Stimulated activated CD8-positive, alpha-beta memory T cell treated with anti-CD3 and anti-CD28 coated beads, Interleukin-4, amount 100 ng/mL, for 1 hour (primary cell): ENCODE results near the gene KRT4.
"Not testable (repeated sequence)": the region's sequence is repeated elsewhere in the genome, so short reads cannot be mapped to it uniquely, and the experiment has no call there.

Source experiments
- DNase-seq, 2 donors: peaks; one replicate each; pipeline ENCODE4 v3.0.0-alpha.2; 2020; ENCODE audit warnings: low read depth in 2 of 2, low spot score in 1 of 2

KRT4 gene

GRCh38 chr12:52807544-52808470 is 6.1 kb downstream of the KRT4 start:
- no peak for DNase-seq

DNA sequence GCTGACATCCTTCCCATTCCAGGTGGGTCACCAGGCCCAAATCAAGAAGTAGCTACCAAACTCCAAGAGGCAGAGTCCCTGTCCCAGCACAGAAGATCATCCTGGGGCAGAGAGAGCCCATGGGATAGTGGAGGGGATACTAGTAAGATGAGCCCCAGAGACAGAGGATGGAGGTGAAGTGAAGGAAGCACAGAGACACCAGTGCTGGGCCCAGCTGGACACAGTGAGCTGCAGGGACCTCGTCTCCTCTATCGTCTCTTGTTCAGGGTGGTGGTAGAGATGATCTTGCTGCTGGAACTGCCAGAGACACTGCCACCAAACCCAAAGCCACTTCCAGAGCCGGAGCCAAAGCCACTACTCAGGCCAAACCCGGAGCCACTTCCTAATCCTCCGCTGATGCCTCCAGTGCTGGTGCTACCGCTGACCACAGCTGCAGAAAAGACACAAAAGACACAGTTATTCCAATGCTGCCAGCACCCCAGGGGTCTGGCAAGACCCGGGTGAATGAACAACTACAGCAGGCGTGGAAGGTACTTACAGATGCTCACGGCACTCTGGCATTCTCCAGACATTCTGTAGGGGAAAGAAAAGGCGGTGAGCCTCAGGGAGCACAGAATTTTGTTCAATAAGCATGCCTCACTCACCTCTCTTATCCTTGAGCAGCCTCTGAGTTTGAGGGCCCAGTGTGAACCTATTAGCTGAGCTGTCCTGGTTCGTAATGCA is 6.9 kb downstream of the KRT4 start:
- no peak for DNase-seq

- no peak for DNase-seq
Observed at GRCh38 chr12:52806169-52806811, 7.6 kb downstream of the KRT4 start.

GRCh38 chr12:52805739-52806138 is 8.2 kb downstream of the KRT4 start:
- DNase-seq, result no peak

DNA sequence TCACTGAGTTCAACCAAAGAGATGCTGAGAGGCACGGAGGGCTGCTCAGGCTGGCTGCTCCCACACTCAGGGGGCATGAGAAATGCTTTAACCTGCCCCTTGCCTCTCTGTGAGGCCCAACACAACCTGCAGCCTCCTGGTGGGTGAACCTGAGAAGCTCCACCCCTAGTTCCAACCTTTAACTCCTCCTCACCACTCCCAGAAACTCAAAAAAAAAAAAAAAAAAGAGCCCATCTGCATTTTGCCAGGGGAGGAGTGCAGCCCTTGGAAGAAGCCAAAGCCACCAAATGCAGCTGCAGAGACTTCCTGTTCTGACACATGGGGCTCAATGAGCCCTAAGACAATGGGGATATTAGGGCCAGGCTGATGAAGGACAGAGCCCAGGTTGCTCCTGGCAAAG is 8.9 kb downstream of the KRT4 start:
- no peak for DNase-seq

DNA sequence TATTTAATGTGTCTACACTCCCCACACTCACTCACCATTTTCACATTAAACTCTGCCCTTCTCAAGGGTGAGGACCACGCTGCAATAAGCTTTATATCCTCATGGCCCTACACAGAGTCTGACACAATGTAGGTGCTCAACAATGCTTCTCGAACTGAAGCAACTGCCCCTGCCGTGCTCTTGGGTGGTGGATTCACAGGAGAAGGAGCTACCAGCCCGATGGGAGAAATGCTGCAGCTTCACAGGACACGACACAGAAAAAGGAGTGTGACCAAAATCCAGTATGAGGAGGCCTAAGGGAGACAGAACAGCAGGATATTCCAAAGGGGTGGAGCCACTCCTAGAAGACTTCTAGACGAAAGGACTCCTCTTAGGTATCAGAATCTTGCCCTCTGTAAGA is 11.5 kb downstream of the KRT4 start:
- DNase-seq, result no peak

DNA sequence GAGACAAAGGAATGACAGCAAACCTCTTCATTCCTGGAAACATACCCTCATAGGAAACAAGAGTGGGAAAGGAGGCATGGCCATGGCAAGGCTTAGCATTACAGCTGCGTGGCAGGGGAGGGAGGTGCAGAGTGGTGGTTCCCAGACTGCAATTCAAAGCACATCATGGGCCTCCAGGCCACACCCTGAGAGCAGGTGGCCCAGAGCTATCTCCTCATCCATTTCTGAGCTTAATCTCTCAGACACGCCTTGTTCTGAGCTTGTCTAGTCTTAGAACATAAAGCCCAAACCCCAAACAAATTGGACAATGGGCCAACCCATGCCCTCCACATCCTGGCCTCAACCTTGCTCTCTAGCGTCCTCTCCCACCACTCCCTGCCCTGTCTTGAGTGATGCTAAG is 12.1 kb downstream of the KRT4 start:
- no peak for DNase-seq

- DNase-seq, result no peak
Observed at GRCh38 chr12:52800259-52800917, 13.5 kb downstream of the KRT4 start.

DNA sequence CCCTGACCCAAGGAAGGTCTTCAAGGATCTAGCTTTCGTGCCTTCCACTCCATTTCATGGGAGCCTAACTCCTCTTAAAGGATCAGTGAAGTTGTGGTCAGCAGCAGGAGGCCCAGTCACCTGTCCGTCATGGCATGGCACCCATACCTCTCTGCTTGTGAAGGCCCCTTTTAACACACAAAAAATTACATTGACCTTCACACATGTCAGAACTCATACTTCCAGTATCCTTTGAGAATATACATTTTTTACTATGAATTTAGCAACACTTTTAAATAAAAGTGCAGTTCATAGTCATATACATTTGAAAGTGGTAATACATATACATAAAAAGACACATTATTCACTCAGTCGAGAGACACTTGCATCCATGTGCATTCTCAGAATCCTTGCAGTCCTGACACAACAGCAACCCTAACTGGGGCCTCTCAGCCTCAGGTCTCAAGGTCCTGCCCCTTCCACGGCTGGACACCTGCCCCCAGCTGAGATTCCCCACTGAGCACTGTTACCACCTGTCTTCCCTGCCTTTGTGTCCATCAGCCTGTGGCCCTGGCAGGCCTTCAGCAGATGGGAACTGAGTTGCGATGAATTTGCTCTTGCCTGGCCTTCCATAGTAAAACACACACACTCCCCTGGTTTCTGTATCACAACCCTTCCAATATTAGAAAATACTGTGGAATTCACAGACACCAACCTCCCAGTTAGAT is 14.3 kb downstream of the KRT4 start:
- DNase-seq, result no peak

GRCh38 chr12:52798671-52799504 is 15.0 kb downstream of the KRT4 start:
- no peak for DNase-seq

- DNase-seq, result no peak
Observed at GRCh38 chr12:52798003-52798670, 15.8 kb downstream of the KRT4 start.

DNA sequence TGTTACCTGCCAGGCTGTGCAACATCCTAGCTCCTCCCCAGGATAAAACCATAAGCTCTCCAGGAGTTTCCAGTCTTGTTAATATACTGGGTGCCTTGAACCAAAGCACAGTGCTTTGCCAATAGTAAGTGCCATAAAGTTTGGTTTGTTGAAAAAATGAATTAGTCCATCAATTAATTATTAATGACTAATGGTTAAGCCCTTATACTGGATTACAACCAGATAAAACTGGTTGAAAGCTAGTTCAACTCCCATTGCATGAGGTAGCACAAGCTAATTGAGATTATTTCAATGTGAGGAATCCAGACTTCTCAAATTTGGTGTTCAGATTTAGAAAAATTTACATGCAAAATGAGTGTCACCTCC is 16.4 kb downstream of the KRT4 start:
- DNase-seq, result no peak

- DNase-seq, result no peak
Observed at GRCh38 chr12:52796839-52797528, 16.9 kb downstream of the KRT4 start.

DNA sequence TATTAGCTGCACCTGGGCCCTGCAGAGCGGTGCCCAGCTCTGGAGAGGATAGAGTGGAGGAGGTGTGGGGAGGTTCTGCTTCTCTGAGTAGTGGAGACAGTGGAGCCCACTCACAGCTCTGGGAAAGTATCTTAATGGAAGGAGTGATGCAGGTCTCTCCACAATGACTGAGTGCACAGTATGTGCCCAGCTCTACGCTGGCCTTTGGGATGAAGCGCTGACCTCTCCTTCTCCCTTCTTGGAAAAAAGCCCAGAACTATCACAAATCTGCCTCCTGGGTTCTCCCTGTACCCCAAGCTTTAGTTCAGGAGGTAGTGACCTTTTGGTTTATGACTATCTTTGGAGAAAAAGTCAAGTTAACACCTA is 17.5 kb downstream of the KRT4 start:
- DNase-seq, result no peak

DNA sequence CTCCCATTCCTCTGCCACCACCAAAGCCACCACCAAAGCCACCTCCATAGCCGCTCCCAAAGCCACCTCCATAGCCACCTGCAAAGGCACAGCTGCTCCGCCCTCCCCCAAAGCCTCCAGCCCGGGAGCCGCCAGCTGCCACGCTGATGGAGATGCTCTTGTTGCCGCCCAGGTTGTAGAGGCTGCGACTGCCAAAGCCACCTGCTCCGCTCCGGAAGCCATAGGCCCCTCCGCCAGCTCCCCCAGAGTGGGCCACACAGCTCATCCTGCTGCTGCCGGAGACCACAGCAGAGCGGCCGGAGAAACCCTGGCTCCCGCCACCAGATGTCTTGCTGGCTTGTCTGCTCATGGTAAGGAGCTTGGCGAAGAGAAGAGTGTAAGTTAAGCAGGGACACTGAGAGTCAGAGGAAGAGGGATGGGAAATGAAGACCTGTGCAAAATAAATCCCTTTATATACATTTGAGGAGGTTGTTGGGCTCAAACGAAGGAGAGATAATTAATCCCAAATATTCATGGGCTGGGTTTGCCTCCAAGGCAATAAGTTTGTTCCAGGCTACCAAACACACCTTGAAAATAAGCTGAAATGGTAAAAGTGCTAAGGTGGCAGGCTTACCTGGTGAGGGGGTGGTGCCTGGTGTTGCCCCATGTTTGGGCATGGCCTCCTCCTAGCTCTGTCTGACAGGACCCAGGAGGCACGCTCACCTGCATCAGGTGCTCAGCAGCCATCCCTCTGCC is 18.1 kb downstream of the KRT4 start, which contains the start of gene KRT3:
TSS of gene KRT3 (minus strand) at position 424 of the 735 bp plus-strand sequence. CDS start at position 349, 75 bp downstream.
- DNase-seq, result no peak

DNA sequence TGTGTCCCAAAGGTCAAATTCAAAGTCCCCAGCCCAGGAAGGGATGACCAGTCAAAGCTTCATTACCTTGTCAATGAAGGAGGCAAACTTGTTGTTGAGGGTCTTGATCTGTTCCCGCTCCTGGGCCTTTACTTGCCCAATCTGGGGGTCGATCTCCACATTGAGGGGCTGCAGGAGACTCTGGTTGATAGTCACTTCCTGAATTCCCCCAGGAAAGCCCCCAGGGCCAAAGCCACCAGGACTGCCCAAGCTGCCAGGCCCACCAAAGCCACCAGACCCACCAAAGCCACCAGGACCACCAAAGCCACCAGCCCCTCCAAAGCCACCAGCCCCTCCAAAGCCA is 18.6 kb downstream of the KRT4 start:
- DNase-seq, result not testable (repeated sequence)

DNA sequence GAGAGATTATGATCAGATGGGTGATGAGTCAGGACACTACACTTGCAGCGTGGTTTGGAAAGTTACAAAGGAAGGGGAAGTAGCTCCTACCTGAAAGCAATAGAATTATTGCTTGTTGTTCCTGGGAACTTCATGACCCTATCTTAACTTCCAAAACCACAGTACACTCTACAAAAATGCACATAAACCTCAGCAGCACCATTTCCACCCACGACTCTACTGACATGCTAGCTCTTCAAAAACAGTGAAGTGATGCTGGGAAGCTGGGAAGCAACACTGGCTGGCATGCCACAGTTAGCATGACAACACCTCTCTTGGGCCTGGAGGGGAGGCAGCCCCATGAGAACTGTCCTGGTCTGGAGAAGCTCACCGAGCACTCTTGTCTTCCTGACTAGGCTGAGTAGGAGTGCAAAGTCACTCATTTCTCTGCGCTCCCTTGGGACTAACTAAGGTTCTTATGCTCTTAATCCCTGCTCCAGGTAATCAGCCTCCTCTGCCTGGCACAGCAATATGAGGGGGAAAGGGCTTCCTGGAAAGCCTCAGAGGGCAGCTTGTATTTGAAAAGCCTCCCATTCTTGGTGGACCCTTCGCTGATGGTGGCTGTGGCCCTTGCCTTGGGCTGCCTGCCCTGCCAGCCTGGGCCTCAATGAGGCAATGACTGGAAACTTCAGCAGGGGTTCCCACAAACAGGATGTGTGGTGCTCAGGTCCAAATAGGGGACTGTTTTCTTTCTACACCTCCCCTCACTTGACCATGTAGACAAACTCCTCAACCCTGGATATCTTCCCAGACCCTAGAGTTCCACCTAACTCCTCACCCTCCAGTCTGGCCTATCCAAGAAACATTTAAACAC is 19.2 kb downstream of the KRT4 start:
- DNase-seq, result no peak
